IMR-90 (cell line): ENCODE results near the gene CCN5. TPM values are rescaled to one million over a fixed set of nuclear protein-coding genes. Genes with fewer than 3 reads are reported as not detected.

Experiments
- ATAC-seq: fragments of 200-7000 bp; cut with Tn5 transposase; 2 replicates; pipeline ENCODE4 v1.9.1; 2020; ENCODE audit warnings: low read depth, mild to moderate bottlenecking, moderate library complexity
- BruUV-seq: library from RNA; stranded (reverse); fragments of 400-500 nt; replicated peaks from 2 replicates; lab custom pipeline; 2021; lab: Mats Ljungman, UMichigan
- CTCF ChIA-PET: fragments of 300-600 bp; formaldehyde crosslinking; extraction: SDS; loops from one replicate; lab custom pipeline; 2021; ENCODE audit warnings: antibody characterized with exemption; lab: Yijun Ruan, JAX
- POLR2A ChIA-PET: fragments of 300-600 bp; sonication (Branson Sonifier 250); formaldehyde crosslinking; loops from one replicate; lab custom pipeline; 2022; ENCODE audit warnings: antibody characterized with exemption; ENCODE audit not compliant: unreplicated experiment; lab: Charles Lee
- DNase-seq: peaks from one replicate; pipeline ENCODE4 v3.0.0; 2013
- H2AFZ ChIP-seq: replicated peaks from 2 replicates; pipeline ENCODE3; 2013; ENCODE audit warnings: low read length, mild to moderate bottlenecking; ENCODE audit not compliant: poor library complexity
- H2AK5ac ChIP-seq: 2 replicates; pipeline ENCODE4 v1.6.1; 2013; ENCODE audit warnings: low read depth, low read length, inconsistent platforms
- H2AK9ac ChIP-seq: replicated peaks from 2 replicates; pipeline ENCODE3; 2013; ENCODE audit warnings: mild to moderate bottlenecking, low read depth, low read length, moderate library complexity; ENCODE audit not compliant: poor library complexity
- H2BK120ac ChIP-seq: 2 replicates; pipeline ENCODE4 v1.6.1; 2013; ENCODE audit warnings: low read depth, low read length, inconsistent platforms
- H2BK15ac ChIP-seq: 3 replicates; pipeline ENCODE4 v1.6.1; 2013; ENCODE audit warnings: low read depth, low read length, inconsistent platforms
- H2BK20ac ChIP-seq: 2 replicates; pipeline ENCODE4 v1.6.1; 2013; ENCODE audit warnings: low read depth, mild to moderate bottlenecking, inconsistent platforms, low read length, moderate library complexity
- H2BK5ac ChIP-seq: 2 replicates; pipeline ENCODE4 v1.6.1; 2013; ENCODE audit warnings: mild to moderate bottlenecking, low read depth, low read length, inconsistent platforms; ENCODE audit not compliant: poor library complexity, severe bottlenecking
- H3K14ac ChIP-seq: replicated peaks from 2 replicates; pipeline ENCODE4 v1.6.1; 2013; ENCODE audit warnings: low read depth, low read length, inconsistent platforms
- H3K18ac ChIP-seq: 2 replicates; pipeline ENCODE4 v1.6.1; 2013; ENCODE audit warnings: low read depth, low read length, control low read depth
- H3K23ac ChIP-seq: 2 replicates; pipeline ENCODE4 v1.6.1; 2013; ENCODE audit warnings: low read depth, low read length, inconsistent platforms
- H3K27ac ChIP-seq: 2 replicates; pipeline ENCODE4 v1.5.1; 2013; ENCODE audit warnings: mild to moderate bottlenecking, control low read depth, low read length; ENCODE audit not compliant: insufficient read depth
- H3K27me3 ChIP-seq: 2 replicates; pipeline ENCODE4 v1.6.1; 2013; ENCODE audit warnings: low read length; ENCODE audit not compliant: control insufficient read depth, insufficient read depth
- H3K36me3 ChIP-seq: 2 replicates; pipeline ENCODE4 v1.6.1; 2013; ENCODE audit warnings: low read length, mixed read lengths; ENCODE audit not compliant: control insufficient read depth, insufficient read depth
- H3K4ac ChIP-seq: 2 replicates; pipeline ENCODE4 v1.6.1; 2013; ENCODE audit warnings: low read depth, low read length, inconsistent platforms
- H3K4me1 ChIP-seq: 2 replicates; pipeline ENCODE4 v1.6.1; 2013; ENCODE audit warnings: low read length, mixed read lengths; ENCODE audit not compliant: control insufficient read depth, insufficient read depth
- H3K4me2 ChIP-seq: 2 replicates; pipeline ENCODE4 v1.6.1; 2013; ENCODE audit warnings: low read depth, mild to moderate bottlenecking, control low read depth, low read length, moderate library complexity
- H3K4me3 ChIP-seq: 2 replicates; pipeline ENCODE4 v1.5.1; 2013; ENCODE audit warnings: low read depth, mild to moderate bottlenecking, control low read depth, low read length, moderate library complexity; ENCODE audit not compliant: insufficient read depth
- H3K56ac ChIP-seq: 2 replicates; pipeline ENCODE4 v1.6.1; 2013; ENCODE audit warnings: low read length, inconsistent platforms; ENCODE audit not compliant: insufficient read depth; ENCODE audit errors: extremely low read depth
- H3K79me1 ChIP-seq, 2 experiments: 2 replicates each; pipeline ENCODE4 v1.6.1; 2013; ENCODE audit warnings: low read length in 2 of 2, inconsistent platforms in 1 of 2, low read depth in 1 of 2
- H3K9ac ChIP-seq: 2 replicates; pipeline ENCODE4 v1.6.1; 2013; ENCODE audit warnings: low read depth, low read length, control low read depth
- H3K9me1 ChIP-seq: 2 replicates; pipeline ENCODE4 v1.6.1; 2013; ENCODE audit warnings: low read length, inconsistent platforms; ENCODE audit not compliant: insufficient read depth
- H3K9me3 ChIP-seq: 2 replicates; pipeline ENCODE4 v1.6.1; 2013; ENCODE audit warnings: low read length; ENCODE audit not compliant: control insufficient read depth, insufficient read depth
- H4K20me1 ChIP-seq: 2 replicates; pipeline ENCODE4 v1.6.1; 2013; ENCODE audit warnings: low read length, inconsistent platforms; ENCODE audit not compliant: insufficient read depth
- H4K5ac ChIP-seq: 2 replicates; pipeline ENCODE4 v1.6.1; 2013; ENCODE audit warnings: mild to moderate bottlenecking, low read depth, low read length, control low read depth
- H4K8ac ChIP-seq, 2 experiments: 2 replicates each; pipeline ENCODE4 v1.6.1; 2013; ENCODE audit warnings: low read depth in 2 of 2, low read length in 2 of 2, control low read depth in 1 of 2, inconsistent platforms in 1 of 2
- H4K91ac ChIP-seq: 2 replicates; pipeline ENCODE4 v1.6.1; 2013; ENCODE audit warnings: low read depth, low read length, inconsistent platforms; ENCODE audit not compliant: insufficient read depth
- BHLHE40 ChIP-seq: fragments of 150-350 bp; IDR thresholded peaks from 2 replicates; pipeline ENCODE4 v1.6.1; 2016; ENCODE audit warnings: mild to moderate bottlenecking, low read depth, low read length
- CEBPB ChIP-seq: IDR thresholded peaks from 2 replicates; pipeline ENCODE4 v1.6.1; 2012; ENCODE audit warnings: low read depth, low read length, improper control_type of control experiment
- CHD1 ChIP-seq: IDR thresholded peaks from 2 replicates; pipeline ENCODE4 v1.6.1; 2012; ENCODE audit warnings: low read depth, low read length, improper control_type of control experiment
- FOS ChIP-seq: fragments of 150-350 bp; IDR thresholded peaks from 2 replicates; pipeline ENCODE4 v1.6.1; 2016; ENCODE audit warnings: low read depth, low read length
- MAFK ChIP-seq: IDR thresholded peaks from 2 replicates; pipeline ENCODE4 v1.6.1; 2012; ENCODE audit warnings: low read depth, low read length, improper control_type of control experiment
- MXI1 ChIP-seq: IDR thresholded peaks from 2 replicates; pipeline ENCODE4 v1.6.1; 2012; ENCODE audit warnings: low read depth, mild to moderate bottlenecking, low read length, moderate library complexity, borderline replicate concordance
- NFE2L2 ChIP-seq: fragments of 150-350 bp; IDR thresholded peaks from 2 replicates; pipeline ENCODE4 v1.6.1; 2016; ENCODE audit warnings: low read depth, mild to moderate bottlenecking, low read length
- POLR2A ChIP-seq: IDR thresholded peaks from 2 replicates; pipeline ENCODE4 v1.6.1; 2012; ENCODE audit warnings: mild to moderate bottlenecking, low read depth, low read length
- RAD21 ChIP-seq: IDR thresholded peaks from 2 replicates; pipeline ENCODE4 v1.6.1; 2012; ENCODE audit warnings: low read length, improper control_type of control experiment
- RCOR1 ChIP-seq: IDR thresholded peaks from 2 replicates; pipeline ENCODE4 v1.6.1; 2012; ENCODE audit warnings: mild to moderate bottlenecking, low read length, improper control_type of control experiment; ENCODE audit not compliant: insufficient replicate concordance
- RFX5 ChIP-seq: IDR thresholded peaks from 2 replicates; pipeline ENCODE4 v1.8.0; 2012; ENCODE audit warnings: low read depth, mild to moderate bottlenecking, low read length, moderate library complexity
- SMC3 ChIP-seq: fragments of 150-350 bp; IDR thresholded peaks from 2 replicates; pipeline ENCODE4 v1.6.1; 2016; ENCODE audit warnings: low read depth, mild to moderate bottlenecking, antibody characterized with exemption, low read length, moderate library complexity
- WGBS, 2 experiments: methylation state at CpG; one replicate each; pipeline versions ENCODE4 v1.1.5 to v1.1.7; 2013; ENCODE audit warnings: missing lambda C conversion rate in 2 of 2; ENCODE audit not compliant: insufficient read length in 1 of 2; ENCODE audit errors: extremely low coverage in 2 of 2; 5-methylcytosine and 5-hydroxymethylcytosine counted together
- dilution Hi-C: fragments of 300-500 bp; cut with HindIII; formaldehyde crosslinking; loops from one replicate; pipeline ENCODE4 v1.14.3; 2018; ENCODE audit warnings: low sequenced_read_pairs; ENCODE audit not compliant: unreplicated experiment
- in situ Hi-C: fragments of 300-500 bp; cut with MboI; formaldehyde crosslinking; loops from 3 replicates; pipeline ENCODE4 v1.14.3; 2019; ENCODE audit warnings: low sequenced_read_pairs, inconsistent platforms, mixed read lengths
- intact Hi-C: fragments of 100-400 bp; cut with micrococcal nuclease; formaldehyde crosslinking; loops from 2 replicates; pipeline ENCODE4 v1.10.0; 2022
- polyA plus RNA-seq, 3 experiments: library from polyadenylated mRNA; depleted of rRNA; stranded (reverse); fragments of >200 nt; gene quantifications; 2 replicates each; pipeline ENCODE4 v1.2.3, GENCODE V29; 2012; ENCODE audit warnings: low replicate concordance in 1 of 3
- total RNA-seq: library from RNA; depleted of rRNA; stranded (reverse); fragments of >200 nt; gene quantifications from 2 replicates; pipeline ENCODE4 v1.2.3, GENCODE V29; 2012
- TF ChIP-seq, protein P1 (sequence below): fragments of 150-350 bp; IDR thresholded peaks from 2 replicates; pipeline ENCODE4 v1.6.1; 2017; ENCODE audit warnings: mild to moderate bottlenecking, antibody characterized with exemption, low read length, low read depth
- TF ChIP-seq, protein P2 (sequence below): fragments of 150-350 bp; IDR thresholded peaks from 2 replicates; pipeline ENCODE4 v1.6.1; 2016; ENCODE audit warnings: low read depth, mild to moderate bottlenecking, low read length, moderate library complexity, borderline replicate concordance
- TF ChIP-seq, protein P3 (sequence below): conservative IDR thresholded peaks from 2 replicates; pipeline ENCODE4 v1.5.1; 2012; ENCODE audit warnings: mild to moderate bottlenecking, low read depth, low read length, improper control_type of control experiment

Gene CCN5
- total and polyA plus RNA-seq, 2 of the 4 experiments (the other 2 are of a cell fraction): not detected

DNA sequence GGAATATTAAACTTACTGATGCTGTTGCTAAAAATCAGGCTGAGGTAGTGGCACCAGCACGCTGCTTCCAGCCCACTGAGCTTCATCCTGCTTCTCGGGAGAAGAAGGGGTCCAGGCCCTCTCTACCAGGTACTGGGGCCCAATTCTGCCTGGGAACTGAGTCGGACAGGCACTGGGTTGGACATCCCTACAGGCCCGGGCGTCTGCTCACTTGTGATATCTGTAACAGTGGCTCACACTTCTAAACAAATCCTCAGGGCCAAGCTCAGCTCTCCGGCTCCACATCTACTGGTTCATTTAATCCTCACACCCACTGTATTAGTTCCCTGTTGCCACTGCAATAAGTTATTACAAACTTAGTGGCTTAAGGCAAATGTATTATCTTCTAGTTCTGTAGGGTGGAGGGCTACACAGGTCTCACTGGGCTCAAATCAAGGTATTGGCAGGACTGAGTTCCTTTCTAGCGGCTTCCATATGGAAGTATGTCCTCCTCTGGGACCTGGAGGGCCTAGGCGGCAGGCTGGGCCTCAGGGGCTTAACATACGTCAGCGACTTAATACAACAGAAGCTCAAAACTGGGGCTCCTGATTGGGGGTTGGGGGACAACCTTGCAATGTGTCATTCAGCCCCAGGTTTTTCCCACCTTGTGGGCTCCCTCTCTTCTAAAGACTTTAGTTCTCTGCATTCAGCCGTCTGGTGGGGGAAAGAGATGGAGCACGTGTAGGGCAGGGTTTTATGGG is 28.9 kb downstream of the CCN5 start:
- Histone ChIP-seq H3K4me2 (no peak overlapping the region), H2AK5ac (no peak overlapping the region), H2BK15ac (no peak overlapping the region), H2BK20ac (no peak overlapping the region), H3K27me3 (peaks cover 73% of the 10 kb centered on the region), H3K9ac (no peak overlapping the region), H3K4me1 (peaks cover 1% of the 10 kb centered on the region; the same call in 1 of the 2 replicates), H3K27ac (no peak overlapping the region), H4K20me1 (no peaks in the 10 kb centered on the region; the same call in 1 of the 2 replicates), H3K23ac (no peak overlapping the region), H2AK9ac (no peak overlapping the region), H2AFZ (no peak overlapping the region), H3K9me1 (no peaks in the 10 kb centered on the region), H3K18ac (no peak overlapping the region), H3K4me3 (no peak overlapping the region), H3K14ac (no peak overlapping the region), H4K91ac (no peak overlapping the region), H3K9me3 (no peaks in the 10 kb centered on the region), H3K36me3 (no peaks in the 10 kb centered on the region), H3K56ac (no peak overlapping the region), H3K79me1 (no peaks in the 10 kb centered on the region), H2BK120ac (no peak overlapping the region), H3K4ac (no peak overlapping the region), H4K8ac (no peak overlapping the region), H2BK5ac (no peak overlapping the region), H4K5ac (no peak overlapping the region)
- no peak for ATAC-seq
- BruUV-seq: no TSS peak
- intact Hi-C loops: no loop called here
- WGBS, 2 experiments: 84% methylated on average over 7 of the region's 12 CpGs; no CpG with 5 or more reads in 1 of the 2 experiments
- in situ Hi-C loops: loop anchor here (5.0 kb wide), 1 partner anchor 123 kb away; no protein-coding TSS in a partner anchor
- POLR2A ChIA-PET: no interaction called here
- dilution Hi-C loops: no loop called here
- DNase-seq: no peak
- CTCF ChIA-PET: interaction anchor here (0.7 kb wide), 1 partner anchor 206 kb away, joined by 3 read pairs; no protein-coding TSS in a partner anchor
- no peak for TF ChIP-seq CEBPB
- TF ChIP-seq BHLHE40: no peak
- no peak for TF ChIP-seq RAD21
- TF ChIP-seq MAFK: no peak
- no peak for TF ChIP-seq POLR2A
- TF ChIP-seq SMC3: no peak
- no peak for TF ChIP-seq NFE2L2
- TF ChIP-seq RFX5: no peak
- no peak for TF ChIP-seq RCOR1
- TF ChIP-seq, protein P1, sequence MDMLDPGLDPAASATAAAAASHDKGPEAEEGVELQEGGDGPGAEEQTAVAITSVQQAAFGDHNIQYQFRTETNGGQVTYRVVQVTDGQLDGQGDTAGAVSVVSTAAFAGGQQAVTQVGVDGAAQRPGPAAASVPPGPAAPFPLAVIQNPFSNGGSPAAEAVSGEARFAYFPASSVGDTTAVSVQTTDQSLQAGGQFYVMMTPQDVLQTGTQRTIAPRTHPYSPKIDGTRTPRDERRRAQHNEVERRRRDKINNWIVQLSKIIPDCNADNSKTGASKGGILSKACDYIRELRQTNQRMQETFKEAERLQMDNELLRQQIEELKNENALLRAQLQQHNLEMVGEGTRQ: no peak
- no peak for TF ChIP-seq MXI1
- TF ChIP-seq CHD1: no peak
- TF ChIP-seq, protein P2, sequence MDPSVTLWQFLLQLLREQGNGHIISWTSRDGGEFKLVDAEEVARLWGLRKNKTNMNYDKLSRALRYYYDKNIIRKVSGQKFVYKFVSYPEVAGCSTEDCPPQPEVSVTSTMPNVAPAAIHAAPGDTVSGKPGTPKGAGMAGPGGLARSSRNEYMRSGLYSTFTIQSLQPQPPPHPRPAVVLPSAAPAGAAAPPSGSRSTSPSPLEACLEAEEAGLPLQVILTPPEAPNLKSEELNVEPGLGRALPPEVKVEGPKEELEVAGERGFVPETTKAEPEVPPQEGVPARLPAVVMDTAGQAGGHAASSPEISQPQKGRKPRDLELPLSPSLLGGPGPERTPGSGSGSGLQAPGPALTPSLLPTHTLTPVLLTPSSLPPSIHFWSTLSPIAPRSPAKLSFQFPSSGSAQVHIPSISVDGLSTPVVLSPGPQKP: no peak
- TF ChIP-seq, protein P3, sequence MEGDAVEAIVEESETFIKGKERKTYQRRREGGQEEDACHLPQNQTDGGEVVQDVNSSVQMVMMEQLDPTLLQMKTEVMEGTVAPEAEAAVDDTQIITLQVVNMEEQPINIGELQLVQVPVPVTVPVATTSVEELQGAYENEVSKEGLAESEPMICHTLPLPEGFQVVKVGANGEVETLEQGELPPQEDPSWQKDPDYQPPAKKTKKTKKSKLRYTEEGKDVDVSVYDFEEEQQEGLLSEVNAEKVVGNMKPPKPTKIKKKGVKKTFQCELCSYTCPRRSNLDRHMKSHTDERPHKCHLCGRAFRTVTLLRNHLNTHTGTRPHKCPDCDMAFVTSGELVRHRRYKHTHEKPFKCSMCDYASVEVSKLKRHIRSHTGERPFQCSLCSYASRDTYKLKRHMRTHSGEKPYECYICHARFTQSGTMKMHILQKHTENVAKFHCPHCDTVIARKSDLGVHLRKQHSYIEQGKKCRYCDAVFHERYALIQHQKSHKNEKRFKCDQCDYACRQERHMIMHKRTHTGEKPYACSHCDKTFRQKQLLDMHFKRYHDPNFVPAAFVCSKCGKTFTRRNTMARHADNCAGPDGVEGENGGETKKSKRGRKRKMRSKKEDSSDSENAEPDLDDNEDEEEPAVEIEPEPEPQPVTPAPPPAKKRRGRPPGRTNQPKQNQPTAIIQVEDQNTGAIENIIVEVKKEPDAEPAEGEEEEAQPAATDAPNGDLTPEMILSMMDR: no peak
- no peak for TF ChIP-seq FOS
